Fibroblast of skin of left biceps (primary cell): ENCODE results near the gene NPHS2.

Experiments used
- DNase-seq, 2 experiments: peaks; one replicate each; pipeline ENCODE4 v3.0.0-alpha.2; 2013; ENCODE audit warnings: low read depth in 2 of 2

The NPHS2 gene

GRCh38 chr1:179575497-179576314, at the start of gene NPHS2:
TSS of gene NPHS2 (minus strand) at chr1:179575948. CDS start at chr1:179575864, 84 bp downstream.
- DNase-seq: no peak

- no peak for DNase-seq
Observed at GRCh38 chr1:179612361-179612760, 36.6 kb upstream of the NPHS2 start.

GRCh38 chr1:179601093-179601492, 25.3 kb upstream of the NPHS2 start:
- DNase-seq: no peak

GRCh38 chr1:179599623-179600249, 24.0 kb upstream of the NPHS2 start:
- no peak for DNase-seq

GRCh38 chr1:179598631-179599030, 22.9 kb upstream of the NPHS2 start:
- no peak for DNase-seq

- no peak for DNase-seq
Observed at GRCh38 chr1:179591592-179592580, 16.1 kb upstream of the NPHS2 start, which contains the start of gene TDRD5. TSS of gene TDRD5 (plus strand) at chr1:179591832. CDS start at chr1:179592616, 784 bp downstream.

GRCh38 chr1:179591253-179591591, 15.5 kb upstream of the NPHS2 start:
- DNase-seq: no peak

GRCh38 chr1:179590671-179591070, 14.9 kb upstream of the NPHS2 start:
- DNase-seq: no peak

GRCh38 chr1:179589509-179589908, 13.8 kb upstream of the NPHS2 start:
- DNase-seq: no peak

- DNase-seq: no peak
Observed at GRCh38 chr1:179588425-179589024, 12.8 kb upstream of the NPHS2 start.

GRCh38 chr1:179587336-179587735, 11.6 kb upstream of the NPHS2 start:
- DNase-seq: no peak

GRCh38 chr1:179586107-179586823, 10.5 kb upstream of the NPHS2 start:
- DNase-seq: no peak

GRCh38 chr1:179583771-179584320, 8.1 kb upstream of the NPHS2 start:
- DNase-seq: no peak

- no peak for DNase-seq
Observed at GRCh38 chr1:179576509-179576908, 761 bp upstream of the NPHS2 start.

GRCh38 chr1:179558078-179558477, 17.7 kb downstream of the NPHS2 start:
- no peak for DNase-seq

- DNase-seq: no peak
Observed at GRCh38 chr1:179554427-179554826, 21.3 kb downstream of the NPHS2 start.

GRCh38 chr1:179550746-179551682, 24.7 kb downstream of the NPHS2 start:
- DNase-seq: peak; percentile 23 to 41

- DNase-seq: no peak
Observed at GRCh38 chr1:179549368-179549700, 26.4 kb downstream of the NPHS2 start.

- no peak for DNase-seq
Observed at GRCh38 chr1:179548666-179549367, 26.9 kb downstream of the NPHS2 start.
